Stimulated activated CD8-positive, alpha-beta memory T cell treated with anti-CD3 and anti-CD28 coated beads, Interleukin-12 subunit alpha, Interleukin-12 subunit beta, amount 100 ng/mL, for 24 hours (primary cell): Measurements from ENCODE around the gene SLC26A2.
"Not testable (repeated sequence)": the region's sequence is repeated elsewhere in the genome, so short reads cannot be mapped to it uniquely, and the experiment has no call there.

Experiments used
- DNase-seq: peaks from one replicate; pipeline ENCODE4 v3.0.0-alpha.2; 2020; ENCODE audit errors: extremely low read depth

The SLC26A2 gene

GRCh38 chr5:149936700-149937091, 23.9 kb upstream of the SLC26A2 start:
- DNase-seq, result no peak

GRCh38 chr5:149937610-149938009, 22.9 kb upstream of the SLC26A2 start:
- DNase-seq, result no peak

GRCh38 chr5:149938279-149938678, 22.3 kb upstream of the SLC26A2 start:
- DNase-seq, result no peak

GRCh38 chr5:149938791-149939358, 21.7 kb upstream of the SLC26A2 start:
- DNase-seq, result no peak

- DNase-seq, result no peak
These were observed 21.0 kb upstream of the SLC26A2 start for GRCh38 chr5:149939546-149939945.

GRCh38 chr5:149940077-149940574, 20.4 kb upstream of the SLC26A2 start:
- no peak for DNase-seq

GRCh38 chr5:149940941-149941644, 19.5 kb upstream of the SLC26A2 start:
- DNase-seq, result no peak

- DNase-seq, result no peak
These were observed 18.8 kb upstream of the SLC26A2 start for GRCh38 chr5:149941795-149942194.

GRCh38 chr5:149942199-149942598, 18.4 kb upstream of the SLC26A2 start:
- no peak for DNase-seq

GRCh38 chr5:149942741-149943169, 17.8 kb upstream of the SLC26A2 start:
- not testable (repeated sequence) for DNase-seq

GRCh38 chr5:149943177-149943949, 17.2 kb upstream of the SLC26A2 start:
- DNase-seq, result not testable (repeated sequence)

GRCh38 chr5:149944666-149945065, 15.9 kb upstream of the SLC26A2 start, which contains the start of gene PDE6A:
Gene PDE6A, minus strand, starts transcription at chr5:149944793. Its CDS starts 120 bp downstream, at chr5:149944673.
- no peak for DNase-seq

GRCh38 chr5:149946118-149946517, 14.4 kb upstream of the SLC26A2 start:
- no peak for DNase-seq

GRCh38 chr5:149948993-149949392, 11.6 kb upstream of the SLC26A2 start:
- no peak for DNase-seq

- DNase-seq, result no peak
These were observed 9.3 kb upstream of the SLC26A2 start for GRCh38 chr5:149951138-149951749.

- no peak for DNase-seq
These were observed 7.0 kb upstream of the SLC26A2 start for GRCh38 chr5:149953436-149954121.

- DNase-seq, result no peak
These were observed 5.8 kb upstream of the SLC26A2 start for GRCh38 chr5:149954798-149955197.

GRCh38 chr5:149956685-149957084, 3.9 kb upstream of the SLC26A2 start:
- no peak for DNase-seq

GRCh38 chr5:149957855-149958254, 2.7 kb upstream of the SLC26A2 start:
- no peak for DNase-seq

GRCh38 chr5:149959406-149960236, 937 bp upstream of the SLC26A2 start:
- DNase-seq, result peak; percentile 19
